ENCODE data around the gene DDOST.
A peak's percentile ranks its signal among the peaks of the same experiment; 100 is the strongest.

GRCh38 chr1:20633190-20634064 is 27.7 kb downstream of the DDOST start, which contains the start of gene PINK1:
- no peak for TF ChIP-seq EZH2 (IDR thresholded peaks at IDR 0.05; ENCODE audit: borderline replicate concordance, low read depth, low read length, severe bottlenecking)
- peak; percentile 99 for TF ChIP-seq CTCF (IDR thresholded peaks at IDR 0.05; ENCODE audit: borderline replicate concordance, extremely low read depth, low read length, poor library complexity, severe bottlenecking)
